ENCODE measurements around the gene IBA57. TPM values are rescaled to one million over a fixed set of nuclear protein-coding genes. Genes with fewer than 3 reads are reported as not detected.

IBA57 gene
- total and polyA plus RNA-seq, 2 experiments from 2014 or later, result 4.7 to 5.0 TPM

- TF ChIP-seq EZH2phosphoT487 (IDR thresholded peaks at IDR 0.05; ENCODE audit: low read depth, severe bottlenecking, unreplicated experiment) (no peak), EZH2 (IDR thresholded peaks at IDR 0.05; ENCODE audit: borderline replicate concordance) (no peak), CTCF (IDR thresholded peaks at IDR 0.05; ENCODE audit: poor library complexity) (no peak)
- DNase-seq (ENCODE audit: low spot score), result no peak
- Histone ChIP-seq H3K9me3 (ENCODE audit: low read depth) (no peaks in the 10 kb centered on the region), H4K20me1 (ENCODE audit: insufficient read depth, poor library complexity, severe bottlenecking) (no peaks in the 10 kb centered on the region), H3K4me1 (ENCODE audit: insufficient read depth) (no peaks in the 10 kb centered on the region), H3K27me3 (no peaks in the 10 kb centered on the region), H3K79me2 (peaks cover 5% of the 10 kb centered on the region), H2AFZ (no peak overlapping the region), H3K36me3 (replicated peaks; ENCODE audit: insufficient read depth, low read depth) (no peaks in the 10 kb centered on the region), H3K9me2 (replicated peaks; ENCODE audit: insufficient read depth) (no peaks in the 10 kb centered on the region), H3K4me2 (no peak overlapping the region), H3K4me3 (no peak overlapping the region), H3K27ac (no peak overlapping the region)
- WGBS (ENCODE audit: low lambda C conversion rate, missing lambda C conversion rate), result 95% methylated on average over 19 of the region's 19 CpGs
Observed at GRCh38 chr1:228176461-228177182, 11.0 kb downstream of the IBA57 start.

GRCh38 chr1:228177183-228177475 lies 11.5 kb downstream of the IBA57 start:
- H2AFZ ChIP-seq, result no peak overlapping the region
- no peak overlapping the region for H3K4me2 ChIP-seq
- no peak overlapping the region for H3K27ac ChIP-seq
- TF ChIP-seq EZH2 (IDR thresholded peaks at IDR 0.05; ENCODE audit: borderline replicate concordance), result no peak
- TF ChIP-seq CTCF (IDR thresholded peaks at IDR 0.05; ENCODE audit: poor library complexity), result no peak
- TF ChIP-seq EZH2phosphoT487 (IDR thresholded peaks at IDR 0.05; ENCODE audit: low read depth, severe bottlenecking, unreplicated experiment), result no peak
- H3K4me3 ChIP-seq, result no peak overlapping the region
- H3K9me3 ChIP-seq (ENCODE audit: low read depth), result no peaks in the 10 kb centered on the region
- H4K20me1 ChIP-seq (ENCODE audit: insufficient read depth, poor library complexity, severe bottlenecking), result no peaks in the 10 kb centered on the region
- WGBS (ENCODE audit: low lambda C conversion rate, missing lambda C conversion rate), result 95% methylated on average over 5 of the region's 5 CpGs
- H3K79me2 ChIP-seq, result peaks cover 3% of the 10 kb centered on the region
- H3K9me2 ChIP-seq (replicated peaks; ENCODE audit: insufficient read depth), result no peaks in the 10 kb centered on the region
- no peaks in the 10 kb centered on the region for H3K4me1 ChIP-seq (ENCODE audit: insufficient read depth)
- H3K27me3 ChIP-seq, result no peaks in the 10 kb centered on the region
- H3K36me3 ChIP-seq (replicated peaks; ENCODE audit: insufficient read depth, low read depth), result no peaks in the 10 kb centered on the region
- DNase-seq (ENCODE audit: low spot score), result no peak

- Histone ChIP-seq H3K27ac (peak overlapping the region; percentile 22), H3K4me3 (no peak overlapping the region), H4K20me1 (ENCODE audit: insufficient read depth, poor library complexity, severe bottlenecking) (no peaks in the 10 kb centered on the region), H3K9me3 (ENCODE audit: low read depth) (no peaks in the 10 kb centered on the region), H3K4me1 (ENCODE audit: insufficient read depth) (no peaks in the 10 kb centered on the region), H3K9me2 (replicated peaks; ENCODE audit: insufficient read depth) (no peaks in the 10 kb centered on the region), H3K4me2 (no peak overlapping the region), H3K79me2 (peaks cover under 1% of the 10 kb centered on the region), H2AFZ (no peak overlapping the region), H3K27me3 (no peaks in the 10 kb centered on the region), H3K36me3 (replicated peaks; ENCODE audit: insufficient read depth, low read depth) (no peaks in the 10 kb centered on the region)
- 94% methylated on average over 12 of the region's 12 CpGs for WGBS (ENCODE audit: low lambda C conversion rate, missing lambda C conversion rate)
- TF ChIP-seq EZH2phosphoT487 (IDR thresholded peaks at IDR 0.05; ENCODE audit: low read depth, severe bottlenecking, unreplicated experiment) (no peak), CTCF (IDR thresholded peaks at IDR 0.05; ENCODE audit: poor library complexity) (no peak), EZH2 (IDR thresholded peaks at IDR 0.05; ENCODE audit: borderline replicate concordance) (no peak)
- DNase-seq (ENCODE audit: low spot score), result no peak
Observed at GRCh38 chr1:228177721-228178710, 12.4 kb downstream of the IBA57 start.
